Measurements from ENCODE around the gene JPT1. TPM values are rescaled to one million over a fixed set of nuclear protein-coding genes. Genes with fewer than 3 reads are reported as not detected.

The JPT1 gene
- total and polyA plus RNA-seq, 2 experiments from 2014 or later, result 278 to 903 TPM

DNA sequence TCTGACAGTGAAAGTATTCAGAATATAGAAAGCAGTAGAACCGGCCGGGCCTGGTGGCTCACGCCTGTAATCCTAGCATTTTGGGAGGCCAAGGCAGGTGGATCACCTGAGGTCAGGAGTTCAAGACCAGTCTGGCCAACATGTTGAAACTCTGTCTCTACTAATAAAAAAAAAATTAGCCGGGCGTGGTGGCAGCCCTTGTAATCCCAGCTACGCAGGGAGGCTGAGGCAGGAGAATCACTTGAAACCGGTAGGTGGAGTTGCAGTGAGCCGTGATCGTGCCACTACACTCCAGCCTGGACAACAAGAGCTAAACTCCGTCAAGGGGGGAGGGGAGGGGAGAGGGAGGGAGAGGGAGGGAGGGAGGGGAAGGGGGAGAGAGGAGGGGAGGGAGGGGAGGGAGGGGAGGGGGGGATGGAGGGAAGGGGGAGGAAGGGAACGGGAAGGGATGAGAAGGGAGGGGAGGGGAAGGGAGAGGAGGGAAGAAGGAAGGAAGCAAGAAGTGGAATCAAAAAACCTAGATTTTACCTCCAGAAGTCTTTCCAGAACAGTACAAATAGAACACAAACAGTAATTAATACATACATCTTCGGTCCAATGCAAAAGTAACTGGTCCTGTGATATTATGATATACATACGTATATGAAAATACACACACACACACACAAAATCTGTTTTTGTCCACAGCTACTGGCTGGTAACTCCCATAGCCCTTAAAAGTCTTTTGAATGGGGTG is 11.9 kb downstream of the JPT1 start:
- DNase-seq (ENCODE audit: low spot score) (peak; percentile 46), ATAC-seq (no peak)
- Mint-ChIP-seq H3K27ac (no peak overlapping the region), H3K4me3 (no peak overlapping the region), H3K9me3 (no peaks in the 10 kb centered on the region), H3K4me1 (0 out of 3 replicates have a peak, but pooled peaks cover 2% of the 10 kb centered on the region), H3K27me3 (ENCODE audit: insufficient read depth, low read depth, poor library complexity) (peaks cover 13% of the 10 kb centered on the region), H3K36me3 (ENCODE audit: low read depth) (peaks cover 97% of the 10 kb centered on the region)
- H3K36me3 ChIP-seq (ENCODE audit: insufficient read depth), result peaks cover 82% of the 10 kb centered on the region
- TF ChIP-seq STAT1 (IDR thresholded peaks at IDR 0.05; ENCODE audit: unreplicated experiment) (no peak), CTCF (conservative IDR thresholded peaks at IDR 0.05; ENCODE audit: low read depth in 2 of 2) (no peak), POLR2AphosphoS5 (IDR thresholded peaks at IDR 0.05; ENCODE audit: low read depth) (no peak), ZNF331 (CRISPR knock-in tag; IDR thresholded peaks at IDR 0.05; ENCODE audit: low read depth) (no peak)
- TF ChIP-seq, protein P1, sequence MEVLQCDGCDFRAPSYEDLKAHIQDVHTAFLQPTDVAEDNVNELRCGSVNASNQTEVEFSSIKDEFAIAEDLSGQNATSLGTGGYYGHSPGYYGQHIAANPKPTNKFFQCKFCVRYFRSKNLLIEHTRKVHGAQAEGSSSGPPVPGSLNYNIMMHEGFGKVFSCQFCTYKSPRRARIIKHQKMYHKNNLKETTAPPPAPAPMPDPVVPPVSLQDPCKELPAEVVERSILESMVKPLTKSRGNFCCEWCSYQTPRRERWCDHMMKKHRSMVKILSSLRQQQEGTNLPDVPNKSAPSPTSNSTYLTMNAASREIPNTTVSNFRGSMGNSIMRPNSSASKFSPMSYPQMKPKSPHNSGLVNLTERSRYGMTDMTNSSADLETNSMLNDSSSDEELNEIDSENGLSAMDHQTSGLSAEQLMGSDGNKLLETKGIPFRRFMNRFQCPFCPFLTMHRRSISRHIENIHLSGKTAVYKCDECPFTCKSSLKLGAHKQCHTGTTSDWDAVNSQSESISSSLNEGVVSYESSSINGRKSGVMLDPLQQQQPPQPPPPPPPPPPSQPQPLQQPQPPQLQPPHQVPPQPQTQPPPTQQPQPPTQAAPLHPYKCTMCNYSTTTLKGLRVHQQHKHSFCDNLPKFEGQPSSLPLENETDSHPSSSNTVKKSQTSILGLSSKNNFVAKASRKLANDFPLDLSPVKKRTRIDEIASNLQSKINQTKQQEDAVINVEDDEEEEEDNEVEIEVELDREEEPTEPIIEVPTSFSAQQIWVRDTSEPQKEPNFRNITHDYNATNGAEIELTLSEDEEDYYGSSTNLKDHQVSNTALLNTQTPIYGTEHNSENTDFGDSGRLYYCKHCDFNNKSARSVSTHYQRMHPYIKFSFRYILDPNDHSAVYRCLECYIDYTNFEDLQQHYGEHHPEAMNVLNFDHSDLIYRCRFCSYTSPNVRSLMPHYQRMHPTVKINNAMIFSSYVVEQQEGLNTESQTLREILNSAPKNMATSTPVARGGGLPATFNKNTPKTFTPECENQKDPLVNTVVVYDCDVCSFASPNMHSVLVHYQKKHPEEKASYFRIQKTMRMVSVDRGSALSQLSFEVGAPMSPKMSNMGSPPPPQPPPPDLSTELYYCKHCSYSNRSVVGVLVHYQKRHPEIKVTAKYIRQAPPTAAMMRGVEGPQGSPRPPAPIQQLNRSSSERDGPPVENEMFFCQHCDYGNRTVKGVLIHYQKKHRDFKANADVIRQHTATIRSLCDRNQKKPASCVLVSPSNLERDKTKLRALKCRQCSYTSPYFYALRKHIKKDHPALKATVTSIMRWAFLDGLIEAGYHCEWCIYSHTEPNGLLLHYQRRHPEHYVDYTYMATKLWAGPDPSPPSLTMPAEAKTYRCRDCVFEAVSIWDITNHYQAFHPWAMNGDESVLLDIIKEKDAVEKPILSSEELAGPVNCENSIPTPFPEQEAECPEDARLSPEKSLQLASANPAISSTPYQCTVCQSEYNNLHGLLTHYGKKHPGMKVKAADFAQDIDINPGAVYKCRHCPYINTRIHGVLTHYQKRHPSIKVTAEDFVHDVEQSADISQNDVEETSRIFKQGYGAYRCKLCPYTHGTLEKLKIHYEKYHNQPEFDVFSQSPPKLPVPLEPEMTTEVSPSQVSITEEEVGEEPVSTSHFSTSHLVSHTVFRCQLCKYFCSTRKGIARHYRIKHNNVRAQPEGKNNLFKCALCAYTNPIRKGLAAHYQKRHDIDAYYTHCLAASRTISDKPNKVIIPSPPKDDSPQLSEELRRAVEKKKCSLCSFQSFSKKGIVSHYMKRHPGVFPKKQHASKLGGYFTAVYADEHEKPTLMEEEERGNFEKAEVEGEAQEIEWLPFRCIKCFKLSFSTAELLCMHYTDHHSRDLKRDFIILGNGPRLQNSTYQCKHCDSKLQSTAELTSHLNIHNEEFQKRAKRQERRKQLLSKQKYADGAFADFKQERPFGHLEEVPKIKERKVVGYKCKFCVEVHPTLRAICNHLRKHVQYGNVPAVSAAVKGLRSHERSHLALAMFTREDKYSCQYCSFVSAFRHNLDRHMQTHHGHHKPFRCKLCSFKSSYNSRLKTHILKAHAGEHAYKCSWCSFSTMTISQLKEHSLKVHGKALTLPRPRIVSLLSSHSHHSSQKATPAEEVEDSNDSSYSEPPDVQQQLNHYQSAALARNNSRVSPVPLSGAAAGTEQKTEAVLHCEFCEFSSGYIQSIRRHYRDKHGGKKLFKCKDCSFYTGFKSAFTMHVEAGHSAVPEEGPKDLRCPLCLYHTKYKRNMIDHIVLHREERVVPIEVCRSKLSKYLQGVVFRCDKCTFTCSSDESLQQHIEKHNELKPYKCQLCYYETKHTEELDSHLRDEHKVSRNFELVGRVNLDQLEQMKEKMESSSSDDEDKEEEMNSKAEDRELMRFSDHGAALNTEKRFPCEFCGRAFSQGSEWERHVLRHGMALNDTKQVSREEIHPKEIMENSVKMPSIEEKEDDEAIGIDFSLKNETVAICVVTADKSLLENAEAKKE (CRISPR knock-in tag; IDR thresholded peaks at IDR 0.05), result no peak
- peaks cover 77% of the 10 kb centered on the region for H3F3A ChIP-seq (replicated peaks; ENCODE audit: low read depth)
- H3K4me3 ChIP-seq, result no peak overlapping the region
- H3K27ac ChIP-seq (ENCODE audit: low read depth), result peak overlapping the region; percentile 80
- no peaks in the 10 kb centered on the region for H3K9me2 ChIP-seq (ENCODE audit: insufficient read depth)
- H2AFZ ChIP-seq, result no peak overlapping the region
- peaks cover 70% of the 10 kb centered on the region for H4K20me1 ChIP-seq (replicated peaks; ENCODE audit: insufficient read depth)
- 0 out of 2 replicates have a peak, but pooled peaks cover 3% of the 10 kb centered on the region for H3K27me3 ChIP-seq (ENCODE audit: insufficient read depth)
- peaks cover 55% of the 10 kb centered on the region for H3K79me2 ChIP-seq (replicated peaks; ENCODE audit: insufficient read depth)
- H3K4me1 ChIP-seq (ENCODE audit: insufficient read depth), result no peaks in the 10 kb centered on the region
- no peak overlapping the region for H3K4me2 ChIP-seq
